NOMO-1 (cell line): ENCODE data around the gene SPART.
"Not testable (repeated sequence)": the region's sequence is repeated elsewhere in the genome, so short reads cannot be mapped to it uniquely, and the experiment has no call there.

Experiments used
- DNase-seq, 2 experiments: peaks; one replicate each; lab custom pipeline; 2025; ENCODE audit not compliant: unreplicated experiment in 2 of 2; lab: John Stamatoyannopoulos, UW

Gene SPART

GRCh38 chr13:36323951-36324566 is 22.1 kb downstream of the SPART start:
- no peak for DNase-seq

- no peak for DNase-seq
These were observed 22.8 kb downstream of the SPART start for GRCh38 chr13:36323408-36323807.

GRCh38 chr13:36319793-36320192 is 26.4 kb downstream of the SPART start:
- not testable (repeated sequence) for DNase-seq

GRCh38 chr13:36313047-36313969 is 32.9 kb downstream of the SPART start:
- DNase-seq, result no peak

- DNase-seq, result no peak
These were observed 35.6 kb downstream of the SPART start for GRCh38 chr13:36310417-36311108.

- DNase-seq, result no peak
These were observed 43.9 kb downstream of the SPART start for GRCh38 chr13:36302289-36302688.

GRCh38 chr13:36299469-36299868 is 46.7 kb downstream of the SPART start:
- DNase-seq, result not testable (repeated sequence)

- DNase-seq, result no peak
These were observed 47.6 kb downstream of the SPART start for GRCh38 chr13:36298535-36299068.

GRCh38 chr13:36297366-36298338 is 48.5 kb downstream of the SPART start, which contains the start of gene CCDC169:
TSS of gene CCDC169 (minus strand) at chr13:36297814. CDS start at chr13:36297719, 95 bp downstream.
- DNase-seq, result peak; percentile 51 to 71

GRCh38 chr13:36294096-36294495 is 52.1 kb downstream of the SPART start:
- DNase-seq, result no peak

- no peak for DNase-seq
These were observed 52.7 kb downstream of the SPART start for GRCh38 chr13:36293497-36293896.

GRCh38 chr13:36288794-36289391 is 57.3 kb downstream of the SPART start:
- DNase-seq, result no peak

- no peak for DNase-seq
These were observed 60.2 kb downstream of the SPART start for GRCh38 chr13:36286006-36286405.

GRCh38 chr13:36282821-36283432 is 63.3 kb downstream of the SPART start:
- peak in 1 of 2 experiments; percentile 9 for DNase-seq

- peak; percentile 37 to 62 for DNase-seq
These were observed 70.8 kb downstream of the SPART start for GRCh38 chr13:36275190-36276002.

- no peak for DNase-seq
These were observed 72.8 kb downstream of the SPART start for GRCh38 chr13:36273431-36273830.

- DNase-seq, result no peak
These were observed 84.2 kb downstream of the SPART start for GRCh38 chr13:36261976-36262375.

GRCh38 chr13:36261011-36261410 is 85.2 kb downstream of the SPART start:
- no peak for DNase-seq
